ENCODE results near the gene UCP2.
"Not testable (repeated sequence)": the region's sequence is repeated elsewhere in the genome, so short reads cannot be mapped to it uniquely, and the experiment has no call there.

Gene UCP2

GRCh38 chr11:73991471-73992006 lies 8.9 kb upstream of the UCP2 start:
- DNase-seq (ENCODE audit: low read depth) = no peak

- DNase-seq (ENCODE audit: low read depth) = no peak
Measured at GRCh38 chr11:73990730-73991129, 8.1 kb upstream of the UCP2 start.

DNA sequence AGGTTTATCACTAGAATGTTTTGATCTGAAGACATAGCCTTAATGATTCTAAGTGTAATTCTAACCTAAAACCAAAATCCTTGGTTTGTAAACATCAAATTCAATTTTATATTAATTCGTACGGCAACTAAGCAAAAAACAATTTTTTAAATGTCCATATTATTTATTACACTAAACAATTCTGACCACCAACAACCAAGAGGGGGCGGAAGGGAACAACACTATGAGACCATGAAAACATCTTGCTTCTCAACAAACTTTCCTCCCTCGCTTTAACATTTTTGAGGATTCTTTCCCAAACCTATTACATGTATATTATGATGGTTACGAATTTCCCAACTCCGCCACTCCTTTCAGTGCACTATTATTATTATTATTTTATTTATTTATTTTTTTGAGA lies 6.5 kb upstream of the UCP2 start:
- peak; percentile 29 for DNase-seq (ENCODE audit: low read depth)

GRCh38 chr11:73988227-73988626 lies 5.6 kb upstream of the UCP2 start:
- DNase-seq (ENCODE audit: low read depth) = no peak

DNA sequence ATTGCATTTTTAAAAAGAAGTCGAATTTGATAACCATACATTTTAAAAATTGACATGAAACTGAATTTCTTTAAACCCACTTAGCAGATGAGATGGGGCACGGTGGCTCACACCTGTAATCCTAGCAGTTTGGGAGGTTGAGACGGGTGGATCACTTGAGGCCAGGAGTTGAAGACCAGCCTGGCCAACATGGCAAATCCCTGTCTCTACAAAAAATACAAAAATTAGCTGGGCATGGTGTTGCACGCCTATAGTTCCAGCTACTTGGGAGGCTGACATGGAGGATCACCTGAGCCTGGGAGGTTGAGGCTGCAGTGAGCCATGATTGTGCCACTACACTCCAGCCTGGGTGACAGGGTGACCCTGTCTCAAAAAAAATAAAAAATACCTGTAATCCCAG lies 3.0 kb upstream of the UCP2 start:
- DNase-seq (ENCODE audit: low read depth) = not testable (repeated sequence)

GRCh38 chr11:73983741-73984538 lies 1.3 kb upstream of the UCP2 start:
- no peak for DNase-seq (ENCODE audit: low read depth)

GRCh38 chr11:73982990-73983740 lies 522 bp upstream of the UCP2 start:
- DNase-seq (ENCODE audit: low read depth) = peak; percentile 92

DNA sequence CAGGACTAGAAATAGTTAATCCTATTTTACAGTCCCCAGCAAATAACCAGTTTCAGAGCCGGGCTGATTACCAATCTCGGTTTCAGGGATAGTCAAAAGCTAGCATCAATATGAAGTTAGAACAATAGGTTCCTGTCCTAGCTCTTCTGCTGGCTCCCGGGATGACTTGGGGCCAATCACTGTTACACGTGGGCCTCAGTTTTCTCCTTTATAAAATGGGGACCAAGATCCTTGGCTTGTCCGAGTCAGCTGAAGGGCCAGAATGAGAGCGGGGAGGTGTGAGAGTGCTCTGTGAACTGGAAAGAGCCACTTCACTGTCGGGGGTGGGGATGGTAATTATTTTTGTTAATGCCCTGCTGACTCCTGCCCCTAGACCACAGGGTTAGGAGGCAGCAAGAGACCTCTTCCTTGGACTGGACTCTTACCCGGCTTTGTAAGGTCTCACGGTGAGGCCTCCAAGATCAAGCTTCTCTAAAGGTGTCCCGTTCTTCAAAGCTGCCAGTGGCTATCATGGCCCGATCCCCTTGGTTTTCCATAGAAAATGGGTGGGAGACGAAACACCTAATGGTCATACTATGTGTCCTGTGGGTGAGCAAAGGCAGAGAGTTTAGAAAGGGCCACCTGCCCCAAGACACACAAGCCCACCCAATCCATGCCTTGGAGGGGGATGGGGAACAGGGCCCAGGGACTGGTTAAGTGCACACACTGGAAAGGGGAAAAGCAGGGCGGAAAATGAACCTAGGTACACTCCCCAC lies 1.4 kb downstream of the UCP2 start:
- DNase-seq (ENCODE audit: low read depth) = no peak

DNA sequence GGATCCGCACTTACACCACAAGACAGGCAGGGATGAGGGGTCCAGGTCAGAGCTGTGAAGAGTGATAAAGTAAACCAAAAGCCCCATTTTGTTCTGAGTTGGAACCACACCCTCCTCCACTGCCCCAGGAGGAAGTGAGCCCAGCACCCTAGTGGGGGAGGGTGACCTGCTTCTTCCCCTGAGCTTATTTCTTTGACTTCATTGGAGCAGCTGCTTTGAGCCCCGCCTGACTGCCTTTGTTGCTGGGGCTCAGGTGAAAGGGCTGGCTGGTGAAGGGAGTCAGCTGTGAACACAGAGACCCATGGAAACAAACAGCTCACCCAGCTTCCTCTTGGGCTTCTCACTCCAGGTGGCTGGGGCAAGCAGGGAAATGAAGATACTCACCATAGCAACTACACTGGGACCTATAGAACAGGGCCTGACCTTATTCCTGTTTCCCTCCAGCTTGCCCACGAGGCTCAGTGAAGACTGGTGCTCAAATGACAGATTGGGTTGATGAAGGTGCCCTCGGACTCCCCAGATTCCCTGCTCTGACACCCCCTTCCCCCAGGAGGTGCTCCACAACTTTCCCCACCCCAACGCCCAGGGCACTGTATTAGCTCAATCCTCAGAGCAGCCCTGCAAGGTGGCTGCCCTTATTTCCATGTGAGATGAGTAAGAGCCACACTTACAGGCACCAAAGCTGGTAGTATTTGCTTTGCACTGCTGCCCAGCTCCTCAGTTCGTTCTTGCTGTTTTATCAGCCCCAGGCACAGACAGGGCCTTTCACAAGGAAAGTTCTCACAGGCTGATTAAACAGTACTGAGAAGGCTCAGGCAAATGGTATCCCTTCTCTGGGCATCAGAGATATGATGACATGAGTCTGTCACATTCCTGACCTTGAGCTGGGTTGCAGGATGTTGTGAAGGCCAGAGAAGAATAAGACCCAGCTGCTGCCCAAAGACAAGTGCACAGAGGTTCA lies 2.4 kb downstream of the UCP2 start:
- no peak for DNase-seq (ENCODE audit: low read depth)

- DNase-seq (ENCODE audit: low read depth) = no peak
Measured at GRCh38 chr11:73978576-73979086, 4.0 kb downstream of the UCP2 start.

- no peak for DNase-seq (ENCODE audit: low read depth)
Measured at GRCh38 chr11:73977856-73978519, 4.7 kb downstream of the UCP2 start.

GRCh38 chr11:73976451-73977151 lies 6.0 kb downstream of the UCP2 start:
- DNase-seq (ENCODE audit: low read depth) = no peak

- DNase-seq (ENCODE audit: low read depth) = no peak
Measured at GRCh38 chr11:73975479-73975757, 7.2 kb downstream of the UCP2 start.

GRCh38 chr11:73974604-73975478 lies 7.8 kb downstream of the UCP2 start:
- no peak for DNase-seq (ENCODE audit: low read depth)

DNA sequence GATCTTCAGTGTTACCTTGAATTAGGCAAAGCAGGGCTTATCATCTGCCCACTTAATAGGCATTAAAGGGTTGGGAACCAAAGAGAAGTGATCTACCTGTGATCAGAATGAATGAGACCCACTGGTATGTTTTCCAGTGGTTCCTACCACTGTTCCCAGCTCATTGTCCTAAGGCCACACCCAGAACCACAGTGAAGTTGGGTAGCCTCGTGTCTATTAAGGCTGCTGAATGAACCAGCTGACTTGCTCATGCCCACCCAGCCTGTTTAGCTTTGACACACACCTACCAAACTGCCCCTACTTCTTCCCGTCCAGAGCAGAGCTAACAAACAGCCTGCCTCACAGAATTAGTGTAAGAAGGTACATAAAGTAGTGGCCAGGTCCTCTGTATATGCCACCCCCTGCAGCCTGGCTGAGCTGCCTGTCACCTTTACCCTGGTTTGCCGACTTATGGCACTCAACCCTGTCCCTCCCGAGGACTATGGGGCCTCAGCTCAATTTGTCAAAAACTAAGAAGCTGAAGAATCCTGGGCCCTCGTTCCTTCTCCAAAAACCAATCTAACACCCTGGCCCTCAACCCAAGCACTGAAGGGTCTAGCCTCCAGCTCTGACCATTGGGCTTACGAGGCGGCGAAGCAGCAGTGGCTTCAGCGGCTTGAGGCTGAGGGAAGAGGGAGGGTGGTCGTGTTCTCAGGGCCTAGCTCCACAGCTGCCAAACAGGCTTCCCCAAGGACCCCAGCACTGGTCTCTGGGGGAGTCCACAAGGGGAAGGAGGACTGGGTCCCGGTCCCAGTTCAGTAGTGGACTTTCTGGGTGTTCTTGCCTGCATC lies 9.8 kb downstream of the UCP2 start:
- DNase-seq (ENCODE audit: low read depth) = no peak

GRCh38 chr11:73972187-73972586 lies 10.5 kb downstream of the UCP2 start:
- no peak for DNase-seq (ENCODE audit: low read depth)

DNA sequence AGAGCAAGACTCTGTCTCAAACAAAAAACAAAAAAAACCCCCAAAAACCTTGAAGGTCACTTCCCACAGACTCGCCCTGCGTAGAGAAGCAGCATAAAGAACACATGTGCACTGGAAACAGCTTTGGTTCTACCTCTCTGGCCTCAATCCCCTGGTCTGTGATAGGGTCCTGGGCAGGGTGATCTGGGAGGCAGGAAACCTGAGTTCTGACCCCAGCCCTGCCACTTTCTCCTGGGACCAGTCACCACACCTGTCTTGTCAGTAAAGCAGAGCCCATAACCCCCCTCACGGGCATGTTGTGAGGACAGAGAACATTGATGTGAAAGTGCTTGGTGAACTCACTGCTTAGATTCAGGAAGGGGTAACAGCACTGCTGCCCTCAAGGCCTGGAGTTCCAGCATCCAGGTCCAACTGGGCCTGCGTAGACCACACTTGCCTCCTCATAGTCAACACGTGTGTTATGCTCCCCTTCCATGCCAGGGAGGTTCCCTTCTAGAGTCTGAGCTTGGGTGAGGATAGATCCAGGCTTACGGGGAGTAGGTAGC lies 11.4 kb downstream of the UCP2 start:
- DNase-seq (ENCODE audit: low read depth) = no peak
